ENCODE measurements around the gene KANSL1.

The KANSL1 gene

DNA sequence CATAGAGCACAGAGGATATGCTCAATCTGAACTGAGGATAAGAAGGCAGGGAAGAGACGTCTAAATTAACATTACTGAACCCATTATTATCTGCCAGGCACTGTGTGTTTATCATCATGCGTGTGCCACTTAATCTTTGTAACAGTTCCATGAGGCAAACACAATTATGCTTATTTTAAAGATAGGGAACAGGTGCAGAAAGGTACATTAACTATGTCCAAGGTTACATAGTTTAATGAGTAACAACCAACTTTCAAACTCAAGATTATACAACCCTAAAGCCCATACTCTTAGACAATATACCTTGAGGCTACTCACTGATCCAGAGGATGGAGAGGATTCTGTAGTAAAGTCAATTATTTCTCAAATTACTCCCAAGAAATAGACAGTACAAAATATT, 151.0 kb downstream of the KANSL1 start:
- Histone ChIP-seq H3K36me3 (replicated peaks; ENCODE audit: insufficient read depth, low read length) (0 out of 2 replicates have a peak, but pooled peaks cover 4% of the 10 kb centered on the region), H3K9me2 (replicated peaks; ENCODE audit: insufficient read depth, low read length) (no peaks in the 10 kb centered on the region)
- TF ChIP-seq EZH2 (optimal IDR thresholded peaks at IDR 0.05; ENCODE audit: low read depth, low read length) (no peak), EZH2phosphoT487 (IDR thresholded peaks at IDR 0.05; ENCODE audit: low read length) (no peak)
- TF ChIP-seq, protein P1, sequence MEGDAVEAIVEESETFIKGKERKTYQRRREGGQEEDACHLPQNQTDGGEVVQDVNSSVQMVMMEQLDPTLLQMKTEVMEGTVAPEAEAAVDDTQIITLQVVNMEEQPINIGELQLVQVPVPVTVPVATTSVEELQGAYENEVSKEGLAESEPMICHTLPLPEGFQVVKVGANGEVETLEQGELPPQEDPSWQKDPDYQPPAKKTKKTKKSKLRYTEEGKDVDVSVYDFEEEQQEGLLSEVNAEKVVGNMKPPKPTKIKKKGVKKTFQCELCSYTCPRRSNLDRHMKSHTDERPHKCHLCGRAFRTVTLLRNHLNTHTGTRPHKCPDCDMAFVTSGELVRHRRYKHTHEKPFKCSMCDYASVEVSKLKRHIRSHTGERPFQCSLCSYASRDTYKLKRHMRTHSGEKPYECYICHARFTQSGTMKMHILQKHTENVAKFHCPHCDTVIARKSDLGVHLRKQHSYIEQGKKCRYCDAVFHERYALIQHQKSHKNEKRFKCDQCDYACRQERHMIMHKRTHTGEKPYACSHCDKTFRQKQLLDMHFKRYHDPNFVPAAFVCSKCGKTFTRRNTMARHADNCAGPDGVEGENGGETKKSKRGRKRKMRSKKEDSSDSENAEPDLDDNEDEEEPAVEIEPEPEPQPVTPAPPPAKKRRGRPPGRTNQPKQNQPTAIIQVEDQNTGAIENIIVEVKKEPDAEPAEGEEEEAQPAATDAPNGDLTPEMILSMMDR (IDR thresholded peaks at IDR 0.05; ENCODE audit: low read length) = no peak

DNA sequence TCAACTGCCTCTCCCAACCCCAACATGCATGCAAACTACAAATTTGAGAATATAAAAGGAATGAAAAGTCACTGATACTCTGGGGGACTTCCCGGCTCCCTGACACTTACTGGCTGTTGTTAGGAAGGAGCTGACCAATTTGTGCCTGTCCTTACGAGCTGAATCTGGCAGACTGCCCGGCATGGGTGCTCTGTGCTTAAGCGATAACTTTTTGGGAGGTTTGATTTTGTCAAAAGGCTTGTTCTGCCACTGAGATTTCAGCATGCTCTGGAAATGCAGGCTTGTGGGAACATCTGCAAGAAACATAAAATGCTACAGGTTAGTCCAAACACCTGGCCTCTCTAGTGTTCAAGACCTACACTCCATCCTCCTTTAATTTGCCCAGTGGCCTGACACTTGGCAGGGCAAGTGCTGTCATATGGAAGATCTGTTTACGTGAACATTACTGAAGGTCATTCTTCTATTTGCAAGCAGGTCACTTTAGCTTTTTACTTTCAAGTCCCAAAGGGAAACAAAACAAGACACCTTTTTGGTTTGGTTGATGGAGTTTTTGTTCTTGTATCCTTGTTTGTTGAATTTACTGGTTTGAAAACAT, 153.5 kb downstream of the KANSL1 start:
- Histone ChIP-seq H3K27ac (ENCODE audit: low read length) (no peak overlapping the region), H3K4me3 (ENCODE audit: low read length) (no peak overlapping the region), H3K4me1 (ENCODE audit: low read length) (peaks cover 24% of the 10 kb centered on the region), H3K9me3 (replicated peaks; ENCODE audit: insufficient read depth, low read length) (no peaks in the 10 kb centered on the region), H3K36me3 (replicated peaks; ENCODE audit: insufficient read depth, low read length) (no peaks in the 10 kb centered on the region), H3K9ac (ENCODE audit: low read length) (no peak overlapping the region), H3K9me2 (replicated peaks; ENCODE audit: insufficient read depth, low read length) (no peaks in the 10 kb centered on the region), H3F3A (ENCODE audit: insufficient read depth, low read length) (peaks cover 15% of the 10 kb centered on the region), H3K4me2 (ENCODE audit: low read depth, low read length) (no peak overlapping the region), H3K79me2 (ENCODE audit: low read length) (0 out of 2 replicates have a peak, but pooled peaks cover 6% of the 10 kb centered on the region), H2AFZ (ENCODE audit: low read length) (no peak overlapping the region), H3K27me3 (replicated peaks; ENCODE audit: insufficient read depth, low read length) (no peaks in the 10 kb centered on the region), H4K20me1 (ENCODE audit: insufficient read depth, low read length) (peaks cover 2% of the 10 kb centered on the region; the same call in 1 of the 2 replicates)
- TF ChIP-seq, protein P1 (IDR thresholded peaks at IDR 0.05; ENCODE audit: low read length) = no peak
- TF ChIP-seq EZH2 (optimal IDR thresholded peaks at IDR 0.05; ENCODE audit: low read depth, low read length) = no peak
- no peak for TF ChIP-seq EZH2phosphoT487 (IDR thresholded peaks at IDR 0.05; ENCODE audit: low read length)
- DNase-seq = no peak

More for the DNA sequence above, 151.0 kb downstream of the KANSL1 start:
- H3K27me3 ChIP-seq (replicated peaks; ENCODE audit: insufficient read depth, low read length) = no peaks in the 10 kb centered on the region
- H3K9ac ChIP-seq (ENCODE audit: low read length) = no peak overlapping the region
- no peak overlapping the region for H2AFZ ChIP-seq (ENCODE audit: low read length)
- no peaks in the 10 kb centered on the region for H4K20me1 ChIP-seq (ENCODE audit: insufficient read depth, low read length)
- no peak overlapping the region for H3K4me3 ChIP-seq (ENCODE audit: low read length)
- no peaks in the 10 kb centered on the region for H3F3A ChIP-seq (ENCODE audit: insufficient read depth, low read length)
- no peak overlapping the region for H3K27ac ChIP-seq (ENCODE audit: low read length)
- no peaks in the 10 kb centered on the region for H3K9me3 ChIP-seq (replicated peaks; ENCODE audit: insufficient read depth, low read length)
- DNase-seq = no peak
- no peak overlapping the region for H3K4me2 ChIP-seq (ENCODE audit: low read depth, low read length)
- H3K79me2 ChIP-seq (ENCODE audit: low read length) = 0 out of 2 replicates have a peak, but pooled peaks cover 6% of the 10 kb centered on the region
- no peaks in the 10 kb centered on the region; the same call in 1 of the 2 replicates for H3K4me1 ChIP-seq (ENCODE audit: low read length)

DNA sequence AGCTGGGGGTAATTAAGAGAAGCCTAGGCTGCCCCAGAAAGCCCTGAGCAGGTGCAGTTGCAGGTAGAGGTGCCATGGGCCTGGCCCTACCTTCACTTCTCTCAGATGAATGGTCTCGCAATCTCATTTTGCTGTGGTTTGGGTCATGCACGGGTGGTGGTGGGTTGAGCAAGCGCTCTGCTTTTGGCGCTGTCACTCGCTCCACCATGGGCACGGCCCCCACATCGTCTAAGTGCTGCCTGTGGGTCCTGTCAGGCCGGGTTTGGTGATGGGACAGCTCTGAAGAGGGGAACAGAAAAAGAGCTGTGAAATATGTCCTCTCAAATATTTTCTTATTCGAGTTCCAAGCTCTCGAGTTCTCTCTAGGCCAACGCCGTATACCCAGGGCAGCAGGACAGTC, 154.3 kb downstream of the KANSL1 start:
- H3K4me3 ChIP-seq (ENCODE audit: low read length) = no peak overlapping the region
- H3K36me3 ChIP-seq (replicated peaks; ENCODE audit: insufficient read depth, low read length) = 0 out of 2 replicates have a peak, but pooled peaks cover 2% of the 10 kb centered on the region
- peaks cover 28% of the 10 kb centered on the region for H3K4me1 ChIP-seq (ENCODE audit: low read length)
- H3K9ac ChIP-seq (ENCODE audit: low read length) = no peak overlapping the region
- no peak overlapping the region for H3K4me2 ChIP-seq (ENCODE audit: low read depth, low read length)
- peaks cover 15% of the 10 kb centered on the region for H3F3A ChIP-seq (ENCODE audit: insufficient read depth, low read length)
- H3K9me3 ChIP-seq (replicated peaks; ENCODE audit: insufficient read depth, low read length) = no peaks in the 10 kb centered on the region
- peaks cover 4% of the 10 kb centered on the region; the same call in 1 of the 2 replicates for H4K20me1 ChIP-seq (ENCODE audit: insufficient read depth, low read length)
- H3K9me2 ChIP-seq (replicated peaks; ENCODE audit: insufficient read depth, low read length) = no peaks in the 10 kb centered on the region
- no peaks in the 10 kb centered on the region for H3K27me3 ChIP-seq (replicated peaks; ENCODE audit: insufficient read depth, low read length)
- TF ChIP-seq, protein P1 (IDR thresholded peaks at IDR 0.05; ENCODE audit: low read length) = no peak
- no peak for TF ChIP-seq EZH2 (optimal IDR thresholded peaks at IDR 0.05; ENCODE audit: low read depth, low read length)
- no peak for TF ChIP-seq EZH2phosphoT487 (IDR thresholded peaks at IDR 0.05; ENCODE audit: low read length)
- no peak for DNase-seq
- H2AFZ ChIP-seq (ENCODE audit: low read length) = no peak overlapping the region
- H3K79me2 ChIP-seq (ENCODE audit: low read length) = 0 out of 2 replicates have a peak, but pooled peaks cover 6% of the 10 kb centered on the region
- no peak overlapping the region for H3K27ac ChIP-seq (ENCODE audit: low read length)
